ENCODE results near the gene SLC39A7. TPM values are rescaled to one million over a fixed set of nuclear protein-coding genes. Genes with fewer than 3 reads are reported as not detected.

The SLC39A7 gene
- total and polyA plus RNA-seq, 2 donors (not counting 3 experiments of a cell fraction or from before 2014, with no cell fraction given), result 99.8 to 129 TPM

DNA sequence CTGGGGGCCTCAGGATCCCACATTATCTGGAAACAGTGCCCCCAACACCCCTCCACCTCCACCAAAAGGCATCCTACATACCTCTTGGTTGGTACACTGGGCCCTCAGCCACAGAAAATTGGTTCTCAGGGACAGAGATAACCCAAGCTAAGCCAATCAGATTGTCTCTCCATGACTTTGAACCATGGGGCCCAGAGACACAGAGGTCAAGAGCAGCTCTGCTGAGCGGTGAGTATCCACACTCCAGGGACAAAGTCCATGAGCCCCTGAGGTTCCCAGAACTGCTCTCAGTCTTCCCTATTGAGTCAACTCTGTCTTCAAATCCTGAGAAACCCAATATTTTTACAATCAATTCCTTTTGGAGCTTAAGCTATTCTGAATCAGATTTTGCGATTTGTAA is 43.7 kb upstream of the SLC39A7 start:
- CTCF ChIA-PET, result interaction anchor here (6.6 kb wide), 1 partner anchor 91 kb away, joined by 99 read pairs; no protein-coding TSS in a partner anchor
- intact Hi-C loops (cut with micrococcal nuclease), result no loop called here
- BruUV-seq (replicated peaks), result no TSS peak
- Histone ChIP-seq H3K79me2 (ENCODE audit: control insufficient read depth, insufficient read depth, low read length) (no peaks in the 10 kb centered on the region), H4K20me1 (replicated peaks; ENCODE audit: control insufficient read depth, extremely low read depth, insufficient read depth, low read length) (no peaks in the 10 kb centered on the region), H3K27me3 (ENCODE audit: control insufficient read depth in 2 of 2, insufficient read depth in 2 of 2, low read length in 2 of 2) (peaks cover 2 to 4% of the 10 kb centered on the region in 2 experiments), H3K27ac (ENCODE audit: insufficient read depth, low read depth, low read length) (no peak overlapping the region), H2AFZ (ENCODE audit: low read depth, low read length) (no peak overlapping the region), H3K4me1 (ENCODE audit: control insufficient read depth, extremely low read depth, insufficient read depth, low read length) (no peaks in the 10 kb centered on the region), H3K36me3 (ENCODE audit: control insufficient read depth in 2 of 2, extremely low read depth in 1 of 2, insufficient read depth in 2 of 2, low read length in 2 of 2) (no peaks in the 10 kb centered on the region), H3K9ac (replicated peaks; ENCODE audit: extremely low read depth, insufficient read depth, low read length) (no peak overlapping the region), H3K4me3 (replicated peaks in 1 of 3; ENCODE audit: insufficient read depth in 1 of 3, low read depth in 1 of 3, low read length in 3 of 3) (no peak overlapping the region), H3K9me1 (replicated peaks; ENCODE audit: control insufficient read depth, extremely low read depth, insufficient read depth, low read length) (no peaks in the 10 kb centered on the region), H3K9me3 (replicated peaks; ENCODE audit: control insufficient read depth, insufficient read depth, low read length) (no peaks in the 10 kb centered on the region), H3K4me2 (ENCODE audit: insufficient read depth, low read length) (no peak overlapping the region)
- dilution Hi-C loops (cut with MboI; ENCODE audit: extremely low pct_ligation_motif_present, low sequenced_read_pairs), result no loop called here
- DNase-seq (ENCODE audit: low read depth, low spot score) (no peak), FAIRE-seq (no peak)
- no peak for TF ChIP-seq MAX (IDR thresholded peaks at IDR 0.05; ENCODE audit: insufficient read depth, insufficient read length)
- TF ChIP-seq GATA2 (IDR thresholded peaks at IDR 0.05; ENCODE audit: insufficient read depth, insufficient read length, low read depth, low read length), result no peak
- TF ChIP-seq POLR2A (IDR thresholded peaks at IDR 0.05; ENCODE audit: low read depth, low read length), result no peak
- no peak for TF ChIP-seq CTCF (IDR thresholded peaks at IDR 0.05; ENCODE audit: extremely low read depth in 1 of 2, insufficient read depth in 1 of 2, low read depth in 1 of 2, low read length in 2 of 2)
- no peak for TF ChIP-seq POLR2AphosphoS5 (IDR thresholded peaks at IDR 0.05; ENCODE audit: insufficient read depth, low read depth, low read length)
- TF ChIP-seq EZH2 (IDR thresholded peaks at IDR 0.05; ENCODE audit: borderline replicate concordance, low read depth, low read length, severe bottlenecking), result no peak
- TF ChIP-seq MYC (IDR thresholded peaks at IDR 0.05; ENCODE audit: low read depth, low read length), result no peak
- TF ChIP-seq JUN (IDR thresholded peaks at IDR 0.05; ENCODE audit: borderline replicate concordance, insufficient read depth, insufficient read length, low read depth), result no peak
- TF ChIP-seq FOS (IDR thresholded peaks at IDR 0.05; ENCODE audit: borderline replicate concordance, insufficient read depth, low read length), result no peak
- POLR2A ChIA-PET, result no interaction called here

All from endothelial cell of umbilical vein (primary cell).